Osteocyte (in vitro differentiated cells): Measurements from ENCODE around the gene SLC1A5. TPM values are rescaled to one million over a fixed set of nuclear protein-coding genes. Genes with fewer than 3 reads are reported as not detected.

Source experiments
- DNase-seq: peaks from one replicate; pipeline ENCODE4 v3.0.0; 2021; ENCODE audit warnings: mixed read lengths; ENCODE audit not compliant: unreplicated experiment; ENCODE audit errors: extremely low spot score
- H3K27ac Mint-ChIP-seq: one replicate; pipeline ENCODE4 v1.8.0; 2021; ENCODE audit warnings: mild to moderate bottlenecking, mixed read lengths; ENCODE audit not compliant: unreplicated experiment
- H3K27me3 Mint-ChIP-seq: one replicate; pipeline ENCODE4 v1.8.0; 2021; ENCODE audit warnings: mixed read lengths; ENCODE audit not compliant: unreplicated experiment
- H3K36me3 Mint-ChIP-seq: one replicate; pipeline ENCODE4 v1.8.0; 2021; ENCODE audit warnings: mixed read lengths; ENCODE audit not compliant: unreplicated experiment
- H3K4me1 Mint-ChIP-seq: one replicate; pipeline ENCODE4 v1.8.0; 2021; ENCODE audit warnings: mixed read lengths; ENCODE audit not compliant: unreplicated experiment
- H3K4me3 Mint-ChIP-seq: one replicate; pipeline ENCODE4 v1.8.0; 2021; ENCODE audit warnings: mild to moderate bottlenecking, moderate library complexity, mixed read lengths; ENCODE audit not compliant: unreplicated experiment
- H3K9me3 Mint-ChIP-seq: one replicate; pipeline ENCODE4 v1.8.0; 2021; ENCODE audit warnings: mixed read lengths; ENCODE audit not compliant: unreplicated experiment
- total RNA-seq: library from RNA; stranded (reverse); gene quantifications from 2 replicates; pipeline ENCODE4 v1.2.1, GENCODE V29; 2021
- TF ChIP-seq, protein P1 (sequence below): fragments of 200-600 bp; sonication (generic); IDR thresholded peaks from 2 replicates; pipeline ENCODE4 v1.5.0; 2021; ENCODE audit warnings: antibody characterized with exemption, mild to moderate bottlenecking, moderate library complexity

SLC1A5 gene
- total RNA-seq, 1 donor from 2014 or later: 313 TPM

DNA sequence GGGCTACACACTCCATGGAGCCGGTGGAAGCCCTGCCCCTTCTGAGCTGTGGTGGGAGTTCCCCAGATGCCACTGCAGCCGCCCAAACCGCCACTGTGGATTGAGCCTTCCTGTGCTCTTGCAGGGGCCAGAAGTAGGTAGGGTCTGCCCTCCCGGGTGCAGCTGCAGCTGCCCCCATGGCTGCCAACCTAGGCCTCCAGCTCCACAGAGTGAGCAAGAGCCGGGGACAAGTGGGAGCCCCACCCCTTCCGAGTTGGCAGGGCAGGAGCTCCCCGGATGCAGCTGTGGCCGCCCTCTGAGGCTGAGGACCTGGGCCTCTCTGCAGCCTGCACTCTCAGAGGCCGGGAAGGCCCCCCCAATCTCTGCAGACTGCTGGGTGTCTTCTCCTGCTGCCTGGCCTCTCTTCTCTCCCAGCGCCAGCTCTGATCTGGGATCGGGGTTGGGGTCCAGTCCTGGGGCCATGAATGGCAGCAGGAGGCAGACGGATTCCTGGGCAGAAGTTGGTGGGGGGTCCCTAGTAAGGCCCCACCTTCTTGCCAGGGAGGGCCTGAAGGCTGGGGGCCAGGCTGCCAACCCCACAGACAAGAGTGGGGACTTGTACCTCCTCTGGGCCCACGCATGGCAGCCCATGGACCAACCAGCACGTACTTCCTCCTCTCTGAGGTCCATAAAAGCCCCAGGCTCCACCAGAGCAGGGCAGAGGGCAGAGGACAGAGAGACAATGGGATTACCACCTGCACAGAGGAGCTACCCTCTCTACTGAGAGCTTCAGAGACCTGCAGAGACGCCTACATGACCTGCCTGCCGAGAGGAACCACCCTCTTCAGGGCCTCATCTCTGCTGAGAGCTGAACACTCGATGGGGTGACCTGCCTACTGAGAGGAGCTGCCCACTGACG is 33.4 kb upstream of the SLC1A5 start:
- no peak for DNase-seq
- TF ChIP-seq, protein P1, sequence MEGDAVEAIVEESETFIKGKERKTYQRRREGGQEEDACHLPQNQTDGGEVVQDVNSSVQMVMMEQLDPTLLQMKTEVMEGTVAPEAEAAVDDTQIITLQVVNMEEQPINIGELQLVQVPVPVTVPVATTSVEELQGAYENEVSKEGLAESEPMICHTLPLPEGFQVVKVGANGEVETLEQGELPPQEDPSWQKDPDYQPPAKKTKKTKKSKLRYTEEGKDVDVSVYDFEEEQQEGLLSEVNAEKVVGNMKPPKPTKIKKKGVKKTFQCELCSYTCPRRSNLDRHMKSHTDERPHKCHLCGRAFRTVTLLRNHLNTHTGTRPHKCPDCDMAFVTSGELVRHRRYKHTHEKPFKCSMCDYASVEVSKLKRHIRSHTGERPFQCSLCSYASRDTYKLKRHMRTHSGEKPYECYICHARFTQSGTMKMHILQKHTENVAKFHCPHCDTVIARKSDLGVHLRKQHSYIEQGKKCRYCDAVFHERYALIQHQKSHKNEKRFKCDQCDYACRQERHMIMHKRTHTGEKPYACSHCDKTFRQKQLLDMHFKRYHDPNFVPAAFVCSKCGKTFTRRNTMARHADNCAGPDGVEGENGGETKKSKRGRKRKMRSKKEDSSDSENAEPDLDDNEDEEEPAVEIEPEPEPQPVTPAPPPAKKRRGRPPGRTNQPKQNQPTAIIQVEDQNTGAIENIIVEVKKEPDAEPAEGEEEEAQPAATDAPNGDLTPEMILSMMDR: no peak
- Mint-ChIP-seq H3K9me3 (no peaks in the 10 kb centered on the region), H3K27me3 (no peaks in the 10 kb centered on the region), H3K27ac (no peak overlapping the region), H3K4me1 (peaks cover 18% of the 10 kb centered on the region), H3K36me3 (no peaks in the 10 kb centered on the region), H3K4me3 (no peak overlapping the region)

DNA sequence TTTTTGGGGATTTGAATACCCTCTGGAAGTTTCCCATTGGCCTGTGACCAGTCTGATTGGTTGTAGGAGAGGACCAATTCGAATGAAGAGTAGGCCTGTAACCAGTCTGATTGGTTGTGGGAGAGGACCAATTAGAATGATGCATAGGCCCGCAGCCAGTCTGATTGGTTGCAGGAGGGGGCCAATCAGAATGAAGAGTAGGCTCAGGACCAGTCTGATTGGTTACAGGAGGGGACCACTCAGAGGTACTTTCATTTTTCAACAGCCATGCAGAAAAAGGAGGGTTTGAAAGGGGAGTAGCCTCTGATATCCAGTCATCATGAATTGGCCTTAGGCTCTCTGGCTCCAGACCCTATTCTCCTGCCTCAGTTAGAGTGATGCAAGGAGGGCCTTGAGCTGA is 30.4 kb upstream of the SLC1A5 start:
- DNase-seq: no peak
- Mint-ChIP-seq H3K27me3 (no peaks in the 10 kb centered on the region), H3K9me3 (no peaks in the 10 kb centered on the region), H3K4me3 (no peak overlapping the region), H3K4me1 (peaks cover 20% of the 10 kb centered on the region), H3K36me3 (no peaks in the 10 kb centered on the region), H3K27ac (no peak overlapping the region)
- TF ChIP-seq, protein P1: no peak

DNA sequence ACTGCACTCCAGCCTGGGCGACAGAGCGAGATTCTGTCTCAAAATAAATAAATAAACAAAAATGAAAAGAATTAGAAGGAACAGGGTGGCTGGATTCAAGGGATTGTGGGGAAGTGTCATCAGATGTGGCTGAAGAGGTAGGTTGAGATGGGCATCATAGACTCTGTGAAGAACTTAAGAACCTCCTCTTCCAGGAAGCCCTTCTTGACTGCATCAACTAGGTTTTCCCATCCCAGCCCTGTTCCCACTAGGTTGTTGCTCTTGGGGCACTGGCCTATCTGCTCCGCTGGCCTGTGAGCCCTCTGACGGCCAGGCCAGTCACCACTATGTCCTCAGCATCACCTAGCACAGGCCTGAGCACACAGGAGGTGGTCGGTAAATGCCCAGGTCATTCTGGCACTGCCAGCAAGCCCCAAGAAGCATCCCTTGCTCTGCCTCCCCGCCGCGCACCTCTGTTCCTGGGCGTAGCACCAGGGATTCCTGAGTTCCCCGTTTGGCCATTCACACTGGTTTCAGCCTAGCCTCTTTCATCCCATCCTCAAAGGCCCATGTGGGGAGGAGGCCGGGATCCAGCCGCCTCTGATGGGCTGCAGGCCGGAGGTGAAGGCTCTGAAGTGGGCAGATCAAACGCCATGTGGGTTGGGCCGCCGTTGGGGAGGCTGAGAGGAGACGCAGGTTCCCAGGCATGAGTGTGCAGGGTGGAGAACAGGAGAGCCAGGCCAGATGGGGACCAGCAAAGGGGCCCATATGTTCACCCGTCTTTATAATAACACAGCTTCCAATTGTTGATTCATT is 27.6 kb upstream of the SLC1A5 start:
- no peak overlapping the region for H3K4me3 Mint-ChIP-seq
- no peak for DNase-seq
- H3K27me3 Mint-ChIP-seq: no peaks in the 10 kb centered on the region
- no peak overlapping the region for H3K27ac Mint-ChIP-seq
- H3K9me3 Mint-ChIP-seq: no peaks in the 10 kb centered on the region
- H3K36me3 Mint-ChIP-seq: no peaks in the 10 kb centered on the region
- peaks cover 31% of the 10 kb centered on the region for H3K4me1 Mint-ChIP-seq
- TF ChIP-seq, protein P1: no peak

DNA sequence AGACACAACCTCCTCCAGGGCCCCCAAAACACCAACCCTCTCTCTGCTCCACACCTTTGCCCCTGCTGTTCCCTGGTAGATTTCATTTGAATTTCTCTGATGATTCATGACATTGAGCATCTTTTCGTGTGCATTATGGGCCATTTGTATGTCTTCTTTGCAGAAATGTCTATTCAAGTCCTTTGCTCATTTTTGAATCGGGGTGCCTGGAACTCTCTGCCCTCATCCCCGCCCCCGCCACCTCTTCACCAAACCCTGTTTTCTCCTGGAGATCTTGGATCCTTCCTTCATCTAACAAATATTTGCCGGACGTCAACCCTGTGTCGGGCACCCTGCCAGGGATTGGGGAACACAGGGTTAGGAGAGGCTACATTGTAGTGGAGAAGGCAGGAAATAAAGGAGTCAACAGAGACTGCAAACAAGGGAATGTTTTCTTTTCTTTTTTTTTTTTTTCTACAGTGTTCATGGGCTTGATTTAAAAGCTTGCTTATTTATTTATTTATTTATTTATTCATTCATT is 25.5 kb upstream of the SLC1A5 start:
- Mint-ChIP-seq H3K27me3 (no peaks in the 10 kb centered on the region), H3K4me1 (peaks cover 14% of the 10 kb centered on the region), H3K9me3 (no peaks in the 10 kb centered on the region), H3K27ac (peak overlapping the region; percentile 86), H3K36me3 (no peaks in the 10 kb centered on the region), H3K4me3 (no peak overlapping the region)
- peak; percentile 86 for DNase-seq
- TF ChIP-seq, protein P1: no peak
